Common myeloid progenitor, CD34-positive (primary cell): ENCODE data around the gene TTYH3.

Experiments
- CTCF ChIA-PET: fragments of 350-600 bp; sonication (Branson Sonifier 250); formaldehyde crosslinking; loops from one replicate; lab custom pipeline; 2021; ENCODE audit warnings: antibody characterized with exemption; lab: Charles Lee
- POLR2A ChIA-PET: fragments of 350-600 bp; sonication (Branson Sonifier 250); formaldehyde crosslinking; loops from one replicate; lab custom pipeline; 2021; ENCODE audit warnings: antibody characterized with exemption; lab: Charles Lee
- DNase-seq, 3 donors: peaks; one replicate each; pipeline versions ENCODE4 v3.0.0 to v3.0.0-alpha.2; 2013
- H3K27ac ChIP-seq, 2 experiments: 1 replicate in 1 of 2; 2 replicates in 1 of 2; pipeline ENCODE4 v1.7.0; 2013; ENCODE audit warnings: inconsistent platforms in 2 of 2, low read length in 2 of 2, mild to moderate bottlenecking in 2 of 2, low read depth in 1 of 2, moderate library complexity in 1 of 2; ENCODE audit not compliant: severe bottlenecking in 2 of 2, insufficient read depth in 1 of 2, poor library complexity in 1 of 2
- H3K27me3 ChIP-seq, 5 experiments: replicated peaks in 2 of 5; 1 replicate in 3 of 5; 2 replicates in 2 of 5; pipeline versions ENCODE4 v1.6.1 to v1.7.0; 2013; ENCODE audit warnings: low read length in 4 of 5, mild to moderate bottlenecking in 2 of 5, moderate library complexity in 2 of 5, inconsistent platforms in 1 of 5; ENCODE audit not compliant: insufficient read depth in 5 of 5, control insufficient read depth in 4 of 5
- H3K36me3 ChIP-seq, 4 experiments: 1 replicate in 2 of 4; 2 replicates in 2 of 4; pipeline versions ENCODE4 v1.6.1 to v1.7.0; 2013; ENCODE audit warnings: low read length in 3 of 4, control low read depth in 1 of 4, mild to moderate bottlenecking in 1 of 4; ENCODE audit not compliant: control insufficient read depth in 4 of 4, insufficient read depth in 4 of 4
- H3K4me1 ChIP-seq, 4 experiments: 1 replicate in 3 of 4; 2 replicates in 1 of 4; pipeline versions ENCODE4 v1.6.1 to v1.7.1; 2013; ENCODE audit warnings: low read length in 3 of 4, mild to moderate bottlenecking in 3 of 4, control low read depth in 1 of 4, inconsistent platforms in 1 of 4, moderate library complexity in 1 of 4; ENCODE audit not compliant: control insufficient read depth in 4 of 4, insufficient read depth in 4 of 4; ENCODE audit errors: control extremely low read depth in 1 of 4
- H3K4me3 ChIP-seq, 7 experiments: 1 replicate in 4 of 7; 2 replicates in 3 of 7; pipeline versions ENCODE4 v1.5.1 to v1.7.0; 2013; ENCODE audit warnings: mild to moderate bottlenecking in 7 of 7, low read length in 6 of 7, moderate library complexity in 6 of 7, inconsistent platforms in 2 of 7, low read depth in 2 of 7, control low read depth in 1 of 7; ENCODE audit not compliant: insufficient read depth in 4 of 7, control insufficient read depth in 1 of 7; ENCODE audit errors: extremely low read depth in 1 of 7
- H3K9me3 ChIP-seq, 5 experiments: 1 replicate in 4 of 5; 2 replicates in 1 of 5; pipeline versions ENCODE4 v1.6.1 to v1.7.1; 2013; ENCODE audit warnings: low read length in 4 of 5, mild to moderate bottlenecking in 2 of 5, inconsistent platforms in 1 of 5, low read depth in 1 of 5, moderate library complexity in 1 of 5; ENCODE audit not compliant: control insufficient read depth in 4 of 5, insufficient read depth in 2 of 5; ENCODE audit errors: control extremely low read depth in 1 of 5
- WGBS: methylation state at CpG from one replicate; pipeline ENCODE4 v1.1.5; 2013; ENCODE audit not compliant: insufficient coverage; 5-methylcytosine and 5-hydroxymethylcytosine counted together

Gene TTYH3

GRCh38 chr7:2660359-2661095 is 28.7 kb downstream of the TTYH3 start:
- DNase-seq: no peak
- Histone ChIP-seq H3K27me3 (no peaks in the 10 kb centered on the region), H3K4me3 (no peak overlapping the region), H3K27ac (no peak overlapping the region), H3K9me3 (no peaks in the 10 kb centered on the region), H3K36me3 (peaks cover 4 to 61% (median 40%) of the 10 kb centered on the region in 4 experiments), H3K4me1 (no peaks in the 10 kb centered on the region)
- POLR2A ChIA-PET: no interaction called here
- WGBS: 94% methylated on average over 23 of the region's 36 CpGs
- CTCF ChIA-PET: interaction anchor here (0.7 to 1.8 kb wide), 3 partner anchors 10 to 98 kb away, joined by 3 to 5 read pairs (median 3); no protein-coding TSS in a partner anchor

DNA sequence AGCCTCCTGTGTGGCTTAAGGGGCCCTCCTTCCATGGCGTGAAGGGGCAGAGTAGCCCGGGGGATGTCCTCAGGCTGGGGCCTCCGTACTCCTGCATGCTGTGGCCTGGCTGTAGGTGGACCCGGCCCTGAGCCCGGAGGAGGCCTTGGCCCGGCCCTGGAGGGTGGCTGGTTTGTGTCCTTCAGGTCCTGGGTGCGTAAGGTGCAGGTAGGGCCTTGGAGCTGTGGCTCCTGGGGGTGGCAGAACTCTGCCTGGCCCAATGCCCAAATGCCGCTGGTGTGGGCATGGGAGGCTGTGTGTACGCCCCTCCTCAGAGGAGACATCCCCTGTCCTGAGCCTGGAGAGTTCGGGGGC is 29.3 kb downstream of the TTYH3 start:
- peaks cover 4 to 55% (median 37%) of the 10 kb centered on the region in 4 experiments for H3K36me3 ChIP-seq
- no peaks in the 10 kb centered on the region for H3K4me1 ChIP-seq
- H3K27me3 ChIP-seq: no peaks in the 10 kb centered on the region
- H3K4me3 ChIP-seq: no peak overlapping the region
- DNase-seq: no peak
- H3K9me3 ChIP-seq: no peaks in the 10 kb centered on the region
- CTCF ChIA-PET: interaction anchor here (0.7 to 1.2 kb wide), 2 partner anchors 16 to 97 kb away, joined by 3 read pairs; no protein-coding TSS in a partner anchor
- POLR2A ChIA-PET: no interaction called here
- WGBS: 98% methylated on average over 8 of the region's 10 CpGs
- H3K27ac ChIP-seq: no peak overlapping the region

DNA sequence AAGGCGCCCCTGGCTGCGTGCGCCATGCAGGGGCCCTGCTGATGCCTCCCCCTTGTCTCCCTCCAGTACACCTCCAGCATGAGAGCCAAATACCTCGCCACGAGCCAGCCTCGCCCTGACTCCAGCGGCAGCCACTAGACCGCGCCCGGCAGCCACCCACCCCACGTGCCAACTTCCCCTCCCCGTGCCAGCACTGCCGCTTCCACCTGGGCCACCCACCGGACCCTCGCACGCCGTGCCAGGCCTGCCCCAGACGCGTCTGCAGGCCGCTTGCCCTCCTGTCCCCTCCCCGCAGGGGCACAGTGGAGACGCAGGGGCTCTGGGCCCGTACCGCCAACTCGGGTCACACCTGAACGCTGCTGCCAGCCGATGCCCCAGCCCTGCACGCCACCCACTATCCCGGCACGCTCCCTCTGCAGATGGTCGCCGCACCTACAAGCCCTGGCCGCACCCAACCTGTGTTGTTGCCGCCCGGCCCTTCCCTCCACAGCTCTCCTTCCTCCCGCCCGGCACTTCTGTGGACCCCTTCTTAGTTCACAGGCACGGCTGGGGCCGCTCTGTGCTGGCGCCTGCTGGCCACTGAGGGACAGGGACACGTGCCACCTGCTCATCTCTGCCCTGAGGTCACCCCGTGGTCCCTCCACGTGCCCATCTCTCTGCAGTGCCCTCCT is 30.0 kb downstream of the TTYH3 start:
- Histone ChIP-seq H3K4me3 (no peak overlapping the region), H3K36me3 (peaks cover 4 to 49% (median 32%) of the 10 kb centered on the region in 4 experiments), H3K27me3 (no peaks in the 10 kb centered on the region), H3K9me3 (no peaks in the 10 kb centered on the region), H3K4me1 (no peaks in the 10 kb centered on the region), H3K27ac (no peak overlapping the region)
- no peak for DNase-seq
- CTCF ChIA-PET: interaction anchor here (1.0 kb wide), 1 partner anchor 49 kb away, joined by 3 read pairs; no protein-coding TSS in a partner anchor
- 97% methylated on average over 38 of the region's 43 CpGs for WGBS
- POLR2A ChIA-PET: no interaction called here

DNA sequence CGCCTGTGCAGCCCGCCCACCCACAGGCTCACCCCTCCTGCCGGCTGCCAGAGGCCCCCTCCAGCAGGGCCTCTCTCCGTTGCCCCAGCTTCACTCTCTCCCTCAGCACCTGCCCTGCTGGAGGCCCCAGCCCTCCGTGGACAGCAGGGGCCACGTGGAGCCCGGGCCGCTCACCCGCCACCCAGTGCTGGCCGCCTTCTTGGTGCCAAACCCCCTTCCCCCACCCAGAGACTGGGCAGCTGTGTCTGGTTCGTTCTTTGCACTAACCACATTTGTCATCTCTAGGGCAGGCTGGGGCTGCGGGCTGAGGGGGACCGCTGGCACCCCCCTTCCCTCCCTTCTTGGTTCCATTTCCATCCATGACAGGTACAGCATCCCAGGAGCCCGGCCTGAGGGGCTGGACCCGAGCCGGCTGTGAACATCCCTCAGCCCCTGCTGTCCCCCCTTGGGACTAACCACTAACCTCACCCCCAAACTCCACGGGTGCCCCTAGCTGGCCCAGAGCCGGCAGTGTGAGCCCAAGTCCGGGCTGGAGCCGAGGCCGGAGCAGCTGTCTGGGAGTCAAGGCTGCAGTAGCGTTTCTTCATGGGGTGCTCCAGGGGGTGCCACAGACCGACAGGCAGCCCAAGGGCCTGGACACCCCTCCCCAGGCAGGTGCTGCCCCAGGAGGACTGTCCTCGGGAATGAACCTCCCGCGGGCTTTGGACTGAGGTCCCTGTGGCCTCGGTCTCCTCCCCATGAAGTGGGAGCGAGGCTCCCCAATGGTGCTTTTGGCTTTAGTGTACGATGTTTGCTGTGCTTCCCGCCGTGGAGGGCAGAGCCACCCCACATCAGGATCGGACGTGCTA is 30.7 kb downstream of the TTYH3 start:
- 95% methylated on average over 33 of the region's 33 CpGs for WGBS
- Histone ChIP-seq H3K27ac (no peak overlapping the region), H3K27me3 (no peaks in the 10 kb centered on the region), H3K4me3 (no peak overlapping the region), H3K36me3 (peaks cover 0 to 42% (median 28%) of the 10 kb centered on the region in 4 experiments), H3K4me1 (no peaks in the 10 kb centered on the region), H3K9me3 (no peaks in the 10 kb centered on the region)
- CTCF ChIA-PET: interaction anchor here (1.0 to 1.1 kb wide), 2 partner anchors 9 to 50 kb away, joined by 3 read pairs; no protein-coding TSS in a partner anchor
- POLR2A ChIA-PET: interaction anchor here (0.6 kb wide), 1 partner anchor 97 kb away, joined by 3 read pairs; no protein-coding TSS in a partner anchor
- no peak for DNase-seq

DNA sequence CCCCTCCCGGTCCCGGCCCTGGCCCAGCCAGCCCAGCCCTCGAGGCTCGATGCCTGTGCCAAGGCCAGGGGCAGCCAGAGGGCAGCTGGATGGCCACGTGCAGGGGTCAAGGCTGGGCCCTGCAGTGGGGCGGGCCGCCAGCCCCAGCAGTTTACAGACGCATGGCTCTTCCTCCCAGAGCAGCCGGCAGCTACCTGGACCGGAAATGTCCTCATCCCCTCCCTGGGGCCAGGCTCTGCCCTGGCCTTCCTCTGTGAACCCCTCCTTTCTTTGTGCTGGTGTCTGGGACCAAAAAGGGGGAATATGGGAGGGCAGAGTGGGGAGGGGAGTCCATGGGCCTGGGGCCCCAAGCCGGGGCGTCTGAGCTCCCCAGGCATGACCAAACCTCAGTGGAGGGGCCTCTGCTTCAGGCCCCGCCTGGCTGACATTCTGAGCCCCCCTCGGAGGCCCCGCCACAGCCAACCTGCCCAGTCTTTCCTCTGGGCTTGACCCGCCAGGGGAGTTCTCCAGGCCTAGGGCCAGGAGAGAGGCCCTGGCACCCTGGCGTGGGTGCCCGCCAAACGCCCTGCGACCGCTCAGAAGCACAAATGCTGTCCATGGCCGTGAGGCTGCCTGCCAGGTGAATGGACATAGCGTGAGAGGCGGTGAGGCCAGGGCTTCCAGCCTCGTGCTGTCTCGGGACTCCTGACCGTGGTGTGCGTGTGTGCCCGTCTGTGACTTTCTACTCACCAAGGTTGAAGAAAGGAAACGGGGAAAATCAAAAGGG is 31.5 kb downstream of the TTYH3 start:
- Histone ChIP-seq H3K4me3 (no peak overlapping the region), H3K27me3 (no peaks in the 10 kb centered on the region), H3K36me3 (peaks cover 0 to 34% (median 23%) of the 10 kb centered on the region in 4 experiments), H3K9me3 (no peaks in the 10 kb centered on the region), H3K4me1 (no peaks in the 10 kb centered on the region), H3K27ac (no peak overlapping the region)
- DNase-seq: no peak
- 90% methylated on average over 20 of the region's 30 CpGs for WGBS
- POLR2A ChIA-PET: interaction anchor here (0.6 kb wide), 1 partner anchor 97 kb away, joined by 3 read pairs; no protein-coding TSS in a partner anchor
- CTCF ChIA-PET: interaction anchor here (1.0 to 1.1 kb wide), 2 partner anchors 9 to 51 kb away, joined by 3 read pairs; no protein-coding TSS in a partner anchor

DNA sequence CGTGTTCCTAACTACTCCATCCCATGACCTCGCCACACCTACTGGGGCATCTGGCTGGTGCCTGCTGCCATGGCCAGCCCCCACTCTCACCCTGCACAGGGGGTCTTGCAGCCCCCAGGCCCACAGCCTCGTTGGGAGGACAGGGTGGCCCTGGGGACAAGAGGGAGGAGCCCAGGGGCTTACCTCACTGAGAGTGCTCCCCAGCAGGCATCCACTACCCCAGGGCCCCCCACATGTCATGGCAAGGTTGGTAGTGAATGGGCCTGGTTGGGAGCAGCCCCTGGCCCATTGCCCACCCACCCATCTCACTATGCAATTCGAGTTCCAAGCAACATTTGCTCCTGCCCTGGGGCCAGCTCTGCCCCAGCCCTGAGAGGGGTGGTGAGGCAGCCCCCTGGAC is 32.2 kb downstream of the TTYH3 start:
- WGBS: 92% methylated on average over 3 of the region's 4 CpGs
- Histone ChIP-seq H3K27me3 (no peaks in the 10 kb centered on the region), H3K9me3 (no peaks in the 10 kb centered on the region), H3K4me1 (no peaks in the 10 kb centered on the region), H3K27ac (no peak overlapping the region), H3K4me3 (no peak overlapping the region), H3K36me3 (peaks cover 0 to 28% (median 19%) of the 10 kb centered on the region in 4 experiments)
- ChIA-PET CTCF (interaction anchor here (12.3 kb wide), 1 partner anchor 48 kb away, joined by 307 read pairs; no protein-coding TSS in a partner anchor), POLR2A (no interaction called here)
- no peak for DNase-seq
